ENCODE measurements around the gene OVOL3. TPM values are rescaled to one million over a fixed set of nuclear protein-coding genes. Genes with fewer than 3 reads are reported as not detected.

OVOL3 gene
- total RNA-seq, 2 donors from 2014 or later = not detected

DNA sequence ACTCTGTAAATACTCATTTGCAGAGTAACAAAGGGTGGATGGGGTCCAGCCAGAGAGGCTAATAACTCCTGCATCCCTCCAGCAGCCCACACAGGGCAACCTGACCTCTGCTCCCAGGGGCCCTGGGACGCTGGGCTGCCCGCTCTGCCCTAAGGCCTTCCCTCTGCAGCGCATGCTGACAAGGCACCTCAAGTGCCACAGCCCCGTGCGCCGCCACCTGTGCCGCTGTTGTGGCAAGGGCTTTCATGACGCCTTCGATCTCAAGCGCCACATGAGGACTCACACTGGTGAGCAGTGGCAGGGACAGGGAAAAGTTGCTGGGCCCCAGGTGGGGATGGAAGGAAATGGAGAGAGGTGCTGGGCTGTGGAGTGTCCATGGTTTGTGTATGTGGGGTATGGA lies 1.7 kb downstream of the OVOL3 start:
- no peak for ATAC-seq
- WGBS, 2 donors = 93 to 96% methylated on average over 7 to 10 of the region's 10 CpGs
- no peak overlapping the region for H3K27ac ChIP-seq
- no peaks in the 10 kb centered on the region for H3K27me3 ChIP-seq
- H3K4me3 ChIP-seq = no peak overlapping the region
- no peaks in the 10 kb centered on the region for H3K36me3 ChIP-seq (replicated peaks in 1 of 2; ENCODE audit: insufficient read depth in 1 of 2, low read depth in 2 of 2)
- H3K4me1 ChIP-seq = peaks cover 20% of the 10 kb centered on the region
- TF ChIP-seq POLR2A (IDR thresholded peaks at IDR 0.05) = no peak
- TF ChIP-seq, protein P1, sequence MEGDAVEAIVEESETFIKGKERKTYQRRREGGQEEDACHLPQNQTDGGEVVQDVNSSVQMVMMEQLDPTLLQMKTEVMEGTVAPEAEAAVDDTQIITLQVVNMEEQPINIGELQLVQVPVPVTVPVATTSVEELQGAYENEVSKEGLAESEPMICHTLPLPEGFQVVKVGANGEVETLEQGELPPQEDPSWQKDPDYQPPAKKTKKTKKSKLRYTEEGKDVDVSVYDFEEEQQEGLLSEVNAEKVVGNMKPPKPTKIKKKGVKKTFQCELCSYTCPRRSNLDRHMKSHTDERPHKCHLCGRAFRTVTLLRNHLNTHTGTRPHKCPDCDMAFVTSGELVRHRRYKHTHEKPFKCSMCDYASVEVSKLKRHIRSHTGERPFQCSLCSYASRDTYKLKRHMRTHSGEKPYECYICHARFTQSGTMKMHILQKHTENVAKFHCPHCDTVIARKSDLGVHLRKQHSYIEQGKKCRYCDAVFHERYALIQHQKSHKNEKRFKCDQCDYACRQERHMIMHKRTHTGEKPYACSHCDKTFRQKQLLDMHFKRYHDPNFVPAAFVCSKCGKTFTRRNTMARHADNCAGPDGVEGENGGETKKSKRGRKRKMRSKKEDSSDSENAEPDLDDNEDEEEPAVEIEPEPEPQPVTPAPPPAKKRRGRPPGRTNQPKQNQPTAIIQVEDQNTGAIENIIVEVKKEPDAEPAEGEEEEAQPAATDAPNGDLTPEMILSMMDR (IDR thresholded peaks at IDR 0.05) = no peak
- H3K9me3 ChIP-seq = no peaks in the 10 kb centered on the region
- DNase-seq = no peak
- intact Hi-C loops (cut with DNase I) = no loop called here

DNA sequence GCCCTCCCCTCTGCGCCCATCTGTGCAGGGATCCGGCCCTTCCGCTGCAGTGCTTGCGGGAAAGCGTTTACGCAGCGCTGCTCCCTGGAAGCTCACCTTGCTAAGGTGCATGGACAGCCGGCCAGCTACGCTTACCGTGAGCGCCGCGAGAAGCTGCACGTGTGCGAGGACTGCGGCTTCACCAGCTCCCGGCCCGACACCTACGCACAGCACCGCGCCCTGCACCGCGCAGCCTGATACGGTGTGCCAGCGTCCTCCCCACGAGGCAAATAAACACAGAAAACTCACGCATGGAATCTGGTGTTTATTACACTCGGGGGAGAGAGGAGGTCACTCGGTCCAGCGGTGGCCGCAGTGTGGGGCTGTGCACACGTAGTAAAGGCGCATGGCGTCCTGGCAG lies 2.5 kb downstream of the OVOL3 start:
- ATAC-seq (no peak), DNase-seq (no peak)
- intact Hi-C loops (cut with DNase I) = no loop called here
- no peak overlapping the region for H3K27ac ChIP-seq
- no peaks in the 10 kb centered on the region for H3K9me3 ChIP-seq
- peaks cover 20% of the 10 kb centered on the region for H3K4me1 ChIP-seq
- WGBS, 2 donors = 81 to 83% methylated on average over 33 to 34 of the region's 34 CpGs
- H3K27me3 ChIP-seq = no peaks in the 10 kb centered on the region
- no peaks in the 10 kb centered on the region for H3K36me3 ChIP-seq (replicated peaks in 1 of 2; ENCODE audit: insufficient read depth in 1 of 2, low read depth in 2 of 2)
- H3K4me3 ChIP-seq = no peak overlapping the region
- TF ChIP-seq POLR2A (IDR thresholded peaks at IDR 0.05) = no peak
- TF ChIP-seq, protein P1 (IDR thresholded peaks at IDR 0.05) = no peak

DNA sequence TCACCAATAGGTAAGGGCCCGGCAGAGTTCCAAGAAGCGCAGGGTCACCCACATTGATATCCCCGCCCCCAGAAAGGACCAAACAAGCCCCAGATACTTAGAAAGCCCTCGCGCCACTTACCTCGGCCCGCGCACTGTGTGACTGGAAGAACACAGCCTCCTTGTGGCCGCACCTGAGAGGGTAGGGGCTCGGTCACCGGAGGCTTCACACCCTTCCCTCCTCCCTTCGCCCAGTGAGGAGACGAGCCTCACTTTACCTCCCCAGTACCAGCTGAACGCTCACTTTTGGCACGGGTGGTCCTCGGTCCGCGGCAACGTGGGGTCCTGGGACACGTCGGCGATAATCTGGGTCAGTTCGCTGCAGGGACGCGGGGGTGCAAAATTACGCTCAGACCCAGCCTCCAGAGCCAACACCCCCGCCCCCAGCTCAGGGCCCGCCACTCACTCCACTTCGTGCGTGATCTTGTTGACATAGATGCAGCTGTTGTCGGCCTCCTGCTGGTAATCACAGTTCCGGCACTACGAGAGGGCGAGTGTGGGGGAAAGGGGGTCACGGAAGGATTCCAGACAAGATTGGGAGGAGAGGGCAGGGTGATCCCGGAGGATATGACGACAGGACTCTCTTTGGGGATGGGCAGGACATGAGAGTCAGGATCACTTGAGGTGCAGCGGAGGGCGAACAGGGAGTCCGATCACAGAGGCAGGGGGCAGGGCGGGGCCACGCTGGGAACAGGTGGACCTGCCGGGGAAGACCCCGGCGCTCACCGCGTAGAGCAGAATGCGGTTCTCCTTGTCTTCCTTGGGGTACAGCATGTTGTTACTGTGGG lies 3.2 kb downstream of the OVOL3 start:
- H3K4me3 ChIP-seq = peak overlapping the region; percentile 44 to 77
- peaks cover 20% of the 10 kb centered on the region for H3K4me1 ChIP-seq
- no peaks in the 10 kb centered on the region for H3K9me3 ChIP-seq
- DNase-seq (peak; percentile 16 to 35 (median 26)), ATAC-seq (no peak)
- 7% methylated on average over 17 to 48 of the region's 48 CpGs for WGBS, 2 donors
- no peaks in the 10 kb centered on the region for H3K36me3 ChIP-seq (replicated peaks in 1 of 2; ENCODE audit: insufficient read depth in 1 of 2, low read depth in 2 of 2)
- no peaks in the 10 kb centered on the region for H3K27me3 ChIP-seq
- TF ChIP-seq POLR2A (IDR thresholded peaks at IDR 0.05) = no peak
- TF ChIP-seq, protein P1 (IDR thresholded peaks at IDR 0.05) = peak in 2 of 7 experiments; percentile 12 to 16
- H3K27ac ChIP-seq = peak overlapping the region; percentile 76 to 92 (median 80)
- intact Hi-C loops (cut with DNase I) = no loop called here

DNA sequence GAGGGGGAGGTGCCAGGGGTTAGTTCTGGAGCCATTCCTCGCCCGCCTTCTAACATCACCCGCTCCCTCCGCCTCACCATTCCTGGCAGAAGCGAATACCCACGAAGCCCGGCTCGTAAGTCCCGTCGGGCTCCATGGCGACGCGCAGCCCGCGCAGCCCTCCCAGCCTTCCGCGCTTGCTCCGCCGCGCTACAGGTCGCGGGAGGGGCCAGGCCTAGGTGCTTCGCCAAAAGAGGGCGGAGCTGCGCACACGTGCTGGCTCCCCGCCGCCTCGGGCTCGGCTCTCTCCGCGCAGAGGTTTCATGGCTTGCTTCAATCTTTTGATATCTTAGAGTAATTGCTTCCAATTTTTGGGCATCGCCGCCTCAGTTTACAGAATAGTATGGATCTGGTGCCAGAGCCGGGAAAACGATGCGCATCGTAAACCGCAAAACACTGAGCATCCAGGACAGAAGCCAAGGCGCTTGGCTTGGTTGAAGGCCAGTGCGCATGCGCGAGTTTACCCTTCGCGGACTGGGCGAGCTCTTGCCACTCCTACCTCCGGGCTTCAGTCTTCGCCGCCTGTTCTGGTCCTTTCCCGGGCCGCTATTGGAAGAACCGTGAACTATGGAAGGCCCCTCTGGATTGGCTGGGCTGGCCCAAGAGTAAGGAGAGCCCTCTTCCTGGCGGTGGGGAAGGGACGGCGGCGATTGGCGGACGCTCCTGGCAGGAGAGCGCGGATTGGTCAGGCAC lies 3.9 kb downstream of the OVOL3 start, which contains the start of gene POLR2I:
Gene POLR2I, minus strand, starts transcription at position 155 of the 732 bp plus-strand sequence. Its CDS starts 19 bp downstream, at position 136.
- intact Hi-C loops (cut with DNase I) = no loop called here
- Histone ChIP-seq H3K27me3 (no peaks in the 10 kb centered on the region), H3K9me3 (no peaks in the 10 kb centered on the region), H3K27ac (peak within 1 kb of the TSS; percentile 76 to 92 (median 80)), H3K36me3 (replicated peaks in 1 of 2; ENCODE audit: insufficient read depth in 1 of 2, low read depth in 2 of 2) (no peaks in the 10 kb centered on the region), H3K4me3 (peak within 1 kb of the TSS; percentile 46 to 77), H3K4me1 (peaks cover 20% of the 10 kb centered on the region)
- TF ChIP-seq, protein P1 (IDR thresholded peaks at IDR 0.05) = peak in 1 of 7 experiments; percentile 4
- TF ChIP-seq POLR2A (IDR thresholded peaks at IDR 0.05) = peak in 2 of 3 donors; percentile 74 to 77
- ATAC-seq (peak; percentile 93), DNase-seq (peak; percentile 98 to 100 (median 99))
- 0 to 1% methylated on average over 11 to 60 of the region's 60 CpGs for WGBS, 2 donors
